Mesothelial cell of epicardium (in vitro differentiated cells): ENCODE measurements around the gene MAP7D2. TPM values are rescaled to one million over a fixed set of nuclear protein-coding genes. Genes with fewer than 3 reads are reported as not detected.

Experiments
- DNase-seq, 2 experiments: peaks; one replicate each; pipeline ENCODE4 v3.0.0; 2021; ENCODE audit warnings: low spot score in 2 of 2; ENCODE audit not compliant: unreplicated experiment in 2 of 2
- H3K27ac Mint-ChIP-seq: 2 replicates; pipeline ENCODE4 v1.8.0; 2021; ENCODE audit warnings: mixed read lengths
- H3K27me3 Mint-ChIP-seq: 2 replicates; pipeline ENCODE4 v1.8.0; 2021; ENCODE audit warnings: low read depth, mixed read lengths
- H3K36me3 Mint-ChIP-seq: 2 replicates; pipeline ENCODE4 v1.8.0; 2021; ENCODE audit warnings: mixed read lengths
- H3K4me1 Mint-ChIP-seq: 2 replicates; pipeline ENCODE4 v1.8.0; 2021; ENCODE audit warnings: mixed read lengths
- H3K4me3 Mint-ChIP-seq: 2 replicates; pipeline ENCODE4 v1.8.0; 2021; ENCODE audit warnings: mild to moderate bottlenecking, moderate library complexity, mixed read lengths
- H3K9me3 Mint-ChIP-seq: 2 replicates; pipeline ENCODE4 v1.8.0; 2021; ENCODE audit warnings: mixed read lengths
- total RNA-seq: library from RNA; stranded (reverse); gene quantifications from 3 replicates; pipeline ENCODE4 v1.2.1, GENCODE V29; 2021
- TF ChIP-seq, protein P1 (sequence below): fragments of 200-600 bp; sonication (generic); IDR thresholded peaks from one replicate; pipeline ENCODE4 v1.5.0; 2021; ENCODE audit warnings: antibody characterized with exemption; ENCODE audit not compliant: unreplicated experiment

MAP7D2 gene
- total RNA-seq, 1 donor from 2014 or later = 1.3 TPM

DNA sequence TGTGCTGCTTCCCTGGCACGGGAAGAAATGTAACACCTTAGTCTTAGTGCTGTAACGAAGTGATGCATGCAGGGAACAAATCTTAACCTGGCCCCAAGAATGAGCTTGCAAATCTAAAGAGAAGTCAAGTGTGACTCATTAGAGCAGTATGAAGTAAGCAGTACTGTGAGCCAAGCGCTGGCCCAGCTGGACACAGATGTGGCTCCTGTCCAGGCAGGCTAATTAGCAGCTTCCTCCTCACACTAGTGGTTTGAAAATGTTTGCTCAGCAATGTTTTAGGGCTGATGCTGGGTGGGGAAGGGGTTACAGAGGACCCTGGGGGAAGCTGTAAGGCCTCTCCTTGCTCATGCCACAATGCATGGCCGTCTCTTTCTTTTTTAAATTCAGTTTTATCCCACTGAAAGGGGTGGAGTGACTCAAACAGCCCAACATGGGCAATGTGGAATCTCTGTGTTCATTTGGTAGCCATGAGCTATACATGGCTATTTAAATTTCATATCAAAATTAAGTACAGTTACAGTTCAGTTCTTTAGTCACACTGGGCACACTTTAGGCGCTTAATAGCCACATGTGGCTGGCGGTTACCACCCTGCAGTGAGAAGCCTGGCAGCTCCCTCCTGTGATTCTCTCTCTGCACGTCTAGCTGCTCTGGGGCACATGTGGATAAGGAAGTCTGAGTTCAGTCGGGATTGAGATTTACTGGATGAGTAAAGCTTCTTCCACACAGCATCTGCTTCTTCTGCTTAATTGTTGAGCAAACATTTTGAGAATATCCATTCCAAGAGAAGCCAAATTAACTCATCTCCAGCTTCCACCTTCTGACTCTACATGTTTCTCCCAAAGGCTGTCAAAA, 48.8 kb downstream of the MAP7D2 start:
- Mint-ChIP-seq H3K27ac (no peak overlapping the region), H3K9me3 (peaks cover 16% of the 10 kb centered on the region), H3K4me1 (peaks cover 4% of the 10 kb centered on the region), H3K4me3 (no peak overlapping the region), H3K36me3 (no peaks in the 10 kb centered on the region), H3K27me3 (no peaks in the 10 kb centered on the region)
- TF ChIP-seq, protein P1, sequence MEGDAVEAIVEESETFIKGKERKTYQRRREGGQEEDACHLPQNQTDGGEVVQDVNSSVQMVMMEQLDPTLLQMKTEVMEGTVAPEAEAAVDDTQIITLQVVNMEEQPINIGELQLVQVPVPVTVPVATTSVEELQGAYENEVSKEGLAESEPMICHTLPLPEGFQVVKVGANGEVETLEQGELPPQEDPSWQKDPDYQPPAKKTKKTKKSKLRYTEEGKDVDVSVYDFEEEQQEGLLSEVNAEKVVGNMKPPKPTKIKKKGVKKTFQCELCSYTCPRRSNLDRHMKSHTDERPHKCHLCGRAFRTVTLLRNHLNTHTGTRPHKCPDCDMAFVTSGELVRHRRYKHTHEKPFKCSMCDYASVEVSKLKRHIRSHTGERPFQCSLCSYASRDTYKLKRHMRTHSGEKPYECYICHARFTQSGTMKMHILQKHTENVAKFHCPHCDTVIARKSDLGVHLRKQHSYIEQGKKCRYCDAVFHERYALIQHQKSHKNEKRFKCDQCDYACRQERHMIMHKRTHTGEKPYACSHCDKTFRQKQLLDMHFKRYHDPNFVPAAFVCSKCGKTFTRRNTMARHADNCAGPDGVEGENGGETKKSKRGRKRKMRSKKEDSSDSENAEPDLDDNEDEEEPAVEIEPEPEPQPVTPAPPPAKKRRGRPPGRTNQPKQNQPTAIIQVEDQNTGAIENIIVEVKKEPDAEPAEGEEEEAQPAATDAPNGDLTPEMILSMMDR = no peak
- DNase-seq = no peak

DNA sequence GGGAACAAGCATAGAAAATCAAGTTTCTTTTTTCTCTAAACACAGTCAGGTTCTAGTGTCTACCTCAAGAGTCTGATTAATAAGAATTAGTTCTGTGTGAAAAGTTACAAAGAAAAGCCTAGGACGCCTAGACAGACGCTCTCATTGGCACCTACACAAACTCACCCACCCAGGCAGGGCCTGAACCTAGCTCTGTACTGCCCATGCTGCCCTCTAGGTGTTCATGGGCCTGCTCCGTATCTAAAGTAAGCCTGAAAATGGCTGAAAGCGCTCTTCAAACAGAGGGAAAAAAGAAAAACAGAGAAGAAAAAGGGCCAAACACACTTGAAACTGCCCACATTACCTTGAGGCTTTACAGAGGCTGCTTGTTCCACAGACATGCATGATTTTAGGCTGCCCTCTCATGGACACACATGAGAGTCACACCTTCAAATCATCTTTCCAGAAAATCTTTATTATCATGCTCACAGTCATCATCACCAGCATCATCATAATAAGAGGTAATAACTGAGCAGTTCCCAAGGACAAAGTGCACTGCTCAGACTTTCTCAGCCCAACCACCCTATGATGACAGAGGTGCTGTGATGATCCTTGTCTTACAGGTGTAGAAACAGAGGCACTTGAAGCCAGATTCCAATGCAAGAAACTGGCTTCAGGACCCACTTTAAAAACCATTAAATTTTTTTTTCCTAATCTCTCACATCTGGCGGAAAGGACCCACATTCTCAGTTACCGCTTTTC, 49.6 kb downstream of the MAP7D2 start:
- Mint-ChIP-seq H3K9me3 (peaks cover 13% of the 10 kb centered on the region), H3K36me3 (no peaks in the 10 kb centered on the region), H3K4me3 (no peak overlapping the region), H3K4me1 (peaks cover 4% of the 10 kb centered on the region), H3K27me3 (no peaks in the 10 kb centered on the region), H3K27ac (peak overlapping the region; percentile 82)
- no peak for DNase-seq
- TF ChIP-seq, protein P1 = no peak

DNA sequence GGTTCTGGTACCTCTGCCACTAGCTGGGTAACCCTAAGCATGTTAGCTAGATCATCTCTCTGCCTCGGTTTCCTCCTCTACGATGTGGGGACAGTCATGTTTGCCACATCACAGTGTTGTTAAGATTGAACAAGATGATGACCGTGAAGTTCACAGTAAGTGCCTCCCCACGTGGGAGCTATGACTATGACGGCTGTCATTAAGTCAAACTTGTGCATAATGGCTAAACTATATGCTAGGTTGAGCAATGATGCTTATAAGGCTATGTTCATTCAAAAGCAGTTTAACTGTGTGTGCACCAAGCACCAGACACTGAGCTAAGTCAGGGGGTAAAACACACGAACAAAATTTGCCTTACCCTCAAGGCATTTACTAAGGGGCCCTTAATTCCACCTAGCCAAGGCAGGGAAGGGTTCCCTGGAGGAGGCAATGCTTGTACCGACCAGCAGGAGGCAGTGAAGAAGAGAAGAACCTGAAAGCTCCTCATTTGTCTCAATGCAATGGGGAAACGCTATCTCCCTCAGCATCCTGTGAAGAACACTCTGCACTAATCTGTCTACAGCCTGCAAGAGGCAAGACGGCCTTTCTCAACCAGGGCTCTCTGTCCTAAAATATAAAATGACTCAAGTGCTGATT, 52.9 kb downstream of the MAP7D2 start:
- peaks cover 9% of the 10 kb centered on the region for H3K9me3 Mint-ChIP-seq
- no peak overlapping the region for H3K4me3 Mint-ChIP-seq
- H3K27me3 Mint-ChIP-seq = no peaks in the 10 kb centered on the region
- H3K36me3 Mint-ChIP-seq = no peaks in the 10 kb centered on the region
- peaks cover 4% of the 10 kb centered on the region for H3K4me1 Mint-ChIP-seq
- DNase-seq = no peak
- H3K27ac Mint-ChIP-seq = no peak overlapping the region
- TF ChIP-seq, protein P1 = no peak

- Mint-ChIP-seq H3K4me3 (no peak overlapping the region), H3K9me3 (peaks cover 11% of the 10 kb centered on the region), H3K27ac (no peak overlapping the region), H3K27me3 (no peaks in the 10 kb centered on the region), H3K36me3 (no peaks in the 10 kb centered on the region), H3K4me1 (peaks cover 4% of the 10 kb centered on the region)
- no peak for DNase-seq
- TF ChIP-seq, protein P1 = no peak
These were observed 53.6 kb downstream of the MAP7D2 start for GRCh38 chrX:20063153-20063552.

DNA sequence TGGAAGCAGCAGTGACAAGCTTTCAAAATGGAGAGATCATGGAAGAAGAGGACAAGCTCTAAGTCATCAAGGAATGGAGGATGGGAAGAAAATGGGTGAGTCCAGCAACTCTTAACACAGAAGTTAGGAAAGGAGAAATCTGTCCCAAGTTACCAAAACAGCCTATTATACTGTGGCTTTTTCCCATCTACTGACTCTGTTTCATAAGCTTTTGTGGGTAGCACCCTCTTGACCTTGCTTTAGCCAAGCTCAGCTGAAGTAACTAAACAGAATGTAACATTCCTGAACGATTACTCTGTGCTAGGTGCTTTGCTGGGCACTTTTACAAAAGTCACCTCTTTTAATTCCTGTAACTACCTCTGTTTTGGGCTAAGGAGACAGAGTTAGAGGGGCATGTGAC, 54.9 kb downstream of the MAP7D2 start:
- Mint-ChIP-seq H3K27me3 (no peaks in the 10 kb centered on the region), H3K36me3 (no peaks in the 10 kb centered on the region), H3K4me1 (no peaks in the 10 kb centered on the region), H3K4me3 (no peak overlapping the region), H3K27ac (no peak overlapping the region), H3K9me3 (peaks cover 10% of the 10 kb centered on the region)
- TF ChIP-seq, protein P1 = no peak
- no peak for DNase-seq
